Measurements from ENCODE around the gene MPDU1. TPM values are rescaled to one million over a fixed set of nuclear protein-coding genes. Genes with fewer than 3 reads are reported as not detected.

Gene MPDU1
- total RNA-seq, 1 donor from 2014 or later = 73.4 TPM

DNA sequence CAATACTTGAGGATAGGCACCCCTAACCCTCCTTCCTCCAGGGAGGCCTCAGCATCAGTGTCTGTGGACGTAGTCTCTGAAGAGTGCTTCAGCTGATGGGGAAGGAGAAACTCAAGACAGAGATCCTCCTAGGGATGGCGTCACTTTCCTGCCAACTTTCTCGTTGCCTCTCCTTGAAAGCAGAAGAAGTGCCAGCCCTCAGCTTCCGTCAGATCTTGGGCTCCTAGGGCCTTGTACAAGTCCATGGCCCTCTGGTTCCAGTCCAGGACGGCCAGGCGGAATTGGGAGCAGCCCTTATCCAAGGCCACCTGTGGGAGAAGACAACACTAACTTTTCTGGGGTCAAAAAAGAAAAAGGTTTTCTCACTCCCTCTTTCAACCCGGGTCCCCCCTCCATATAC is 42.7 kb downstream of the MPDU1 start:
- no peak for DNase-seq (ENCODE audit: extremely low spot score in 2 of 2)
- Histone ChIP-seq H3K36me3 (no peaks in the 10 kb centered on the region), H3K27ac (peak overlapping the region; percentile 93), H3K27me3 (no peaks in the 10 kb centered on the region), H3K9me3 (no peaks in the 10 kb centered on the region), H3K4me1 (peaks cover 9% of the 10 kb centered on the region), H3K4me3 (peak overlapping the region in 1 of 2 donors; percentile 83)
- TF ChIP-seq POLR2A (IDR thresholded peaks at IDR 0.05) = no peak
- TF ChIP-seq POLR2AphosphoS5 (IDR thresholded peaks at IDR 0.05; ENCODE audit: insufficient read depth in 1 of 2, low read depth in 1 of 2) = no peak
- TF ChIP-seq, protein P1, sequence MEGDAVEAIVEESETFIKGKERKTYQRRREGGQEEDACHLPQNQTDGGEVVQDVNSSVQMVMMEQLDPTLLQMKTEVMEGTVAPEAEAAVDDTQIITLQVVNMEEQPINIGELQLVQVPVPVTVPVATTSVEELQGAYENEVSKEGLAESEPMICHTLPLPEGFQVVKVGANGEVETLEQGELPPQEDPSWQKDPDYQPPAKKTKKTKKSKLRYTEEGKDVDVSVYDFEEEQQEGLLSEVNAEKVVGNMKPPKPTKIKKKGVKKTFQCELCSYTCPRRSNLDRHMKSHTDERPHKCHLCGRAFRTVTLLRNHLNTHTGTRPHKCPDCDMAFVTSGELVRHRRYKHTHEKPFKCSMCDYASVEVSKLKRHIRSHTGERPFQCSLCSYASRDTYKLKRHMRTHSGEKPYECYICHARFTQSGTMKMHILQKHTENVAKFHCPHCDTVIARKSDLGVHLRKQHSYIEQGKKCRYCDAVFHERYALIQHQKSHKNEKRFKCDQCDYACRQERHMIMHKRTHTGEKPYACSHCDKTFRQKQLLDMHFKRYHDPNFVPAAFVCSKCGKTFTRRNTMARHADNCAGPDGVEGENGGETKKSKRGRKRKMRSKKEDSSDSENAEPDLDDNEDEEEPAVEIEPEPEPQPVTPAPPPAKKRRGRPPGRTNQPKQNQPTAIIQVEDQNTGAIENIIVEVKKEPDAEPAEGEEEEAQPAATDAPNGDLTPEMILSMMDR (IDR thresholded peaks at IDR 0.05) = no peak
- intact Hi-C loops (cut with DNase I) = loop anchor here (2.0 to 5.0 kb wide), 2 partner anchors 58 to 211 kb away; no protein-coding TSS in a partner anchor

DNA sequence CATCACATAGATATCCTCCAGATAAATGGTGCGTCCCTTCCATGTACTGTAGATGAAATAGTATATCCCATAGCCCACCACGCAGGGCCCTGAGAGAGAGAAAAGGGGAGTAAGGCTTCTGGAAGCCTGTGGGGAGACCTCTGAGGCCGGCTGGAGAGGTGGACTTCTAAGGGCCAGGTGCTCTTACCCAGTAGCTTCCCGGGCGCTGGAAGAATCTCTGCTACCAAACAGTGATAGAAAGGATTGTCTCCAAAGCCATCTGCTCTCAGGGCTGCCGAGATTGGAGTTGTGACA is 43.3 kb downstream of the MPDU1 start:
- Histone ChIP-seq H3K27me3 (no peaks in the 10 kb centered on the region), H3K4me1 (peaks cover 9% of the 10 kb centered on the region)
- intact Hi-C loops (cut with DNase I) = loop anchor here (2.0 to 5.0 kb wide), 2 partner anchors 58 to 210 kb away; no protein-coding TSS in a partner anchor

DNA sequence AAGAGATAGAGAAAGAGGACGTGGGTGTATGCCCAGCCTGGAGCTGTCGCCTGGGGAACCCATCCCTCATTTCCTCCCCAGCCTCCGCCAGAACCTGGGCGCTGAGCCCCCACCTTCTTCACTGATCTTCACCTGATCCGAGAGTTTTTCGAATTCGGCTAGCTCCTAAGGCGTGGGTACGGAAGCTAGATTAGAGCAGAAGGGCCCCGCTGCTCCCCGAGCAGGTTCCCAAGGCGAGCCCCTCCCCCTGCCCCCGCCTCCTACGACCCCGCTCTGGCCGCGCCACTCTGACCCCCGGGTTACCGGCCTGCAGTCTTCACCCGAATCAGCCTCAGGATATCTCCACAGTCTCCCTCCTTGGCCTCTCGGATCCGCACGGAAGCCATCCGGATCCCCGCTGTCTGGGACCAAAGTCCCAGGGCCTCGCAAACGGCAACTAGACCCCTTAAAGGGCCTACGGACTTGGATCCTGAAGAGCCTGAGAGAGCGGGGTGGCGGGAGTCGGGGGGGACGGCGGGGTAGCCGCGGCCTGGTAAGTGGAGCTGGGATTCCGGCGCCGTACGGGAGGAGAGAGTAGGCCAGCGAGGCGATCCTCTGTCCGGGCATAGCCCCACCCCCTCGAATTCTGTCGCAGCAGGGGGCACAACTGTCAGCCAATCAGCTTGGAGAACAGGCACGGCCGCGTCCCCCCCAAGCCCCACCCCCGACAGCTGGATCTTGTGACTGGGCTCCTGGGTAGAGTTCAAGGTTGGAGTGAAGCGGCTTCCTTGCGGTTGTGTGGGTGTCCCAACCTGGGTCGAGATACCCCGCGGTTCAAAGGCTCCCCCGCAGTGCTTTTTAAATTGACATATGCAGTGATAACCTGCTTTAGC is 43.8 kb downstream of the MPDU1 start, which contains the start of gene SAT2:
Gene SAT2 (minus strand): TSS at position 572 of the 872 bp plus-strand sequence. CDS start 186 bp downstream, at position 386.
- H3K36me3 ChIP-seq = no peaks in the 10 kb centered on the region
- H3K27me3 ChIP-seq = no peaks in the 10 kb centered on the region
- TF ChIP-seq POLR2AphosphoS5 (IDR thresholded peaks at IDR 0.05; ENCODE audit: insufficient read depth in 1 of 2, low read depth in 1 of 2) (peak; percentile 59 to 94), POLR2A (IDR thresholded peaks at IDR 0.05) (peak in 1 of 2 donors; percentile 77)
- TF ChIP-seq, protein P1 (IDR thresholded peaks at IDR 0.05) = no peak
- intact Hi-C loops (cut with DNase I) = loop anchor here (2.0 to 5.0 kb wide), 2 partner anchors 57 to 210 kb away; no protein-coding TSS in a partner anchor
- no peaks in the 10 kb centered on the region for H3K9me3 ChIP-seq
- peak within 1 kb of the TSS; percentile 93 for H3K27ac ChIP-seq
- peaks cover 9% of the 10 kb centered on the region for H3K4me1 ChIP-seq
- peak in 1 of 2 donors; percentile 98 for DNase-seq (ENCODE audit: extremely low spot score in 2 of 2)
- H3K4me3 ChIP-seq = peak within 1 kb of the TSS; percentile 83 to 98

More for the DNA sequence above, 43.3 kb downstream of the MPDU1 start:
- Histone ChIP-seq H3K27ac (peak overlapping the region; percentile 93), H3K4me3 (peak overlapping the region; percentile 83 to 98), H3K9me3 (no peaks in the 10 kb centered on the region), H3K36me3 (no peaks in the 10 kb centered on the region)
- TF ChIP-seq POLR2A (IDR thresholded peaks at IDR 0.05) = no peak
- TF ChIP-seq, protein P1 (IDR thresholded peaks at IDR 0.05) = no peak
- no peak for TF ChIP-seq POLR2AphosphoS5 (IDR thresholded peaks at IDR 0.05; ENCODE audit: insufficient read depth in 1 of 2, low read depth in 1 of 2)
- DNase-seq (ENCODE audit: extremely low spot score in 2 of 2) = no peak

DNA sequence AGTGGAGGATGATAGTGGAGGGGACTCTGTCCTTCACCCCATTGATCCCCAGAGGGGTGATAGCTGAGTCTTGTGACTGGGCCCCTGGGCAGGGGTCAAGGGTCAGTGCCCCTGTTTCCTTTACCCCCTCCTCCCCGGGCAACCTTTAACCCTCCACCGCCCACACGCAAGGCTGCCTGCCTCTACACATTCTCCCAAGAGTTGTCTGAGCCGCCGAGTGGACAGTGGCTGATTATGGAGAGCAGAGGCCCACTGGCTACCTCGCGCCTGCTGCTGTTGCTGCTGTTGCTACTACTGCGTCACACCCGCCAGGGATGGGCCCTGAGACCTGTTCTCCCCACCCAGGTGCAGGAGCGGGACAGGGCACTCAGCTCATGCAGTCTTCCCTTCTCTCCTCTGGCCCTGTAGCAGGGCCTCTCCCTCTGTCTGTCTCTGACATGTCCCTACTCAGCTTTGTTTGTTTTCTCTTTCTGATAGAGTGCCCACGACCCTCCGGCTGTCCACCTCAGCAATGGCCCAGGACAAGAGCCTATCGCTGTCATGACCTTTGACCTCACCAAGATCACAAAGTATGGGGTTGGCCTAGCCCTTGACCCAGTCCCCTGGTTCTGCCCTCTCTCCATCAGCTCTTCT is 46.4 kb downstream of the MPDU1 start, which contains the start of gene SHBG:
Gene SHBG (plus strand): TSS at position 197 of the 633 bp plus-strand sequence. CDS start 38 bp downstream, at position 235.
- H3K4me3 ChIP-seq = no peak within 1 kb of the TSS
- H3K36me3 ChIP-seq = no peaks in the 10 kb centered on the region
- H3K9me3 ChIP-seq = no peaks in the 10 kb centered on the region
- TF ChIP-seq, protein P1 (IDR thresholded peaks at IDR 0.05) = no peak
- no peak for TF ChIP-seq POLR2A (IDR thresholded peaks at IDR 0.05)
- TF ChIP-seq POLR2AphosphoS5 (IDR thresholded peaks at IDR 0.05; ENCODE audit: insufficient read depth in 1 of 2, low read depth in 1 of 2) = no peak
- no peaks in the 10 kb centered on the region for H3K27me3 ChIP-seq
- no peak within 1 kb of the TSS for H3K27ac ChIP-seq
- DNase-seq (ENCODE audit: extremely low spot score in 2 of 2) = no peak
- H3K4me1 ChIP-seq = peaks cover 9% of the 10 kb centered on the region
- intact Hi-C loops (cut with DNase I) = loop anchor here (5.0 kb wide), 1 partner anchor 207 kb away; no protein-coding TSS in a partner anchor

Data from vagina (tissue), 2 donors.